H9 (cell line): ENCODE data around the gene NUP43. TPM values are rescaled to one million over a fixed set of nuclear protein-coding genes. Genes with fewer than 3 reads are reported as not detected.

Source experiments
- DNase-seq: peaks from one replicate; pipeline ENCODE4 v3.0.0-alpha.2; 2017
- H2AFZ ChIP-seq: one replicate; pipeline ENCODE4 v1.6.1; 2013; ENCODE audit warnings: mild to moderate bottlenecking, low read length, control low read depth, moderate library complexity
- H2AK5ac ChIP-seq: 2 replicates; pipeline ENCODE4 v1.6.1; 2013; ENCODE audit warnings: low read length, control low read depth, mixed read lengths; ENCODE audit not compliant: insufficient read length
- H2BK120ac ChIP-seq: one replicate; pipeline ENCODE4 v1.6.1; 2013; ENCODE audit warnings: low read depth, mild to moderate bottlenecking, low read length, control low read depth, inconsistent platforms; ENCODE audit not compliant: poor library complexity, severe bottlenecking
- H2BK12ac ChIP-seq: 2 replicates; pipeline ENCODE4 v1.6.1; 2013; ENCODE audit warnings: low read length, control low read depth, mixed read lengths, low read depth; ENCODE audit not compliant: insufficient read length
- H2BK15ac ChIP-seq: 2 replicates; pipeline ENCODE4 v1.6.1; 2013; ENCODE audit warnings: low read depth, low read length, control low read depth
- H2BK20ac ChIP-seq: one replicate; pipeline ENCODE4 v1.6.1; 2013; ENCODE audit warnings: low read depth, mild to moderate bottlenecking, low read length, control low read depth, inconsistent platforms; ENCODE audit not compliant: poor library complexity, severe bottlenecking
- H2BK5ac ChIP-seq: 2 replicates; pipeline ENCODE4 v1.6.1; 2013; ENCODE audit warnings: low read length, control low read depth, mixed read lengths; ENCODE audit not compliant: insufficient read length
- H3K14ac ChIP-seq: 2 replicates; pipeline ENCODE4 v1.6.1; 2013; ENCODE audit warnings: low read length, control low read depth; ENCODE audit not compliant: insufficient read depth
- H3K18ac ChIP-seq: 2 replicates; pipeline ENCODE4 v1.6.1; 2013; ENCODE audit warnings: low read depth, mild to moderate bottlenecking, mixed read lengths, low read length, control low read depth; ENCODE audit not compliant: insufficient read length
- H3K23ac ChIP-seq: 2 replicates; pipeline ENCODE4 v1.6.1; 2013; ENCODE audit warnings: low read length, control low read depth, mixed read lengths, low read depth; ENCODE audit not compliant: insufficient read length
- H3K23me2 ChIP-seq: 2 replicates; pipeline ENCODE4 v1.6.1; 2013; ENCODE audit warnings: low read depth, mild to moderate bottlenecking, mixed read lengths, low read length, control low read depth; ENCODE audit not compliant: insufficient read length, poor library complexity, severe bottlenecking
- H3K27ac ChIP-seq: 2 replicates; pipeline ENCODE4 v1.5.1; 2013; ENCODE audit warnings: low read length, control low read depth, mixed read lengths, low read depth; ENCODE audit not compliant: insufficient read length
- H3K27me3 ChIP-seq: 2 replicates; pipeline ENCODE4 v1.6.1; 2013; ENCODE audit warnings: low read length, control low read depth, inconsistent platforms; ENCODE audit not compliant: insufficient read depth
- H3K4ac ChIP-seq: 2 replicates; pipeline ENCODE4 v1.6.1; 2013; ENCODE audit warnings: low read depth, mild to moderate bottlenecking, control low read depth, inconsistent platforms, low read length, moderate library complexity
- H3K4me1 ChIP-seq: 2 replicates; pipeline ENCODE4 v1.6.1; 2013; ENCODE audit warnings: low read length, control low read depth, inconsistent platforms; ENCODE audit not compliant: insufficient read depth
- H3K4me2 ChIP-seq: 2 replicates; pipeline ENCODE4 v1.6.1; 2013; ENCODE audit warnings: low read length, control low read depth, mixed read lengths; ENCODE audit not compliant: insufficient read length, insufficient read depth
- H3K56ac ChIP-seq: 2 replicates; pipeline ENCODE4 v1.6.1; 2013; ENCODE audit warnings: low read depth, mild to moderate bottlenecking, mixed read lengths, low read length, control low read depth; ENCODE audit not compliant: insufficient read length
- H3K79me1 ChIP-seq: 2 replicates; pipeline ENCODE4 v1.6.1; 2013; ENCODE audit warnings: low read depth, mild to moderate bottlenecking, moderate library complexity, low read length, control low read depth, inconsistent platforms; ENCODE audit not compliant: insufficient read depth, poor library complexity, severe bottlenecking
- H3K79me2 ChIP-seq: 2 replicates; pipeline ENCODE4 v1.6.1; 2013; ENCODE audit warnings: low read length, control low read depth, inconsistent platforms; ENCODE audit not compliant: insufficient read depth
- H3K9ac ChIP-seq: 2 replicates; pipeline ENCODE4 v1.6.1; 2013; ENCODE audit warnings: low read length, control low read depth, mixed read lengths; ENCODE audit not compliant: insufficient read length; ENCODE audit errors: extremely low read depth
- H3K9me3 ChIP-seq: one replicate; pipeline ENCODE4 v1.6.1; 2013; ENCODE audit warnings: low read depth, low read length, inconsistent platforms; ENCODE audit not compliant: control insufficient read depth
- H3T11ph ChIP-seq: one replicate; pipeline ENCODE4 v1.6.1; 2013; ENCODE audit warnings: mild to moderate bottlenecking, low read length, control low read depth, inconsistent platforms
- H4K20me1 ChIP-seq: one replicate; pipeline ENCODE4 v1.6.1; 2013; ENCODE audit not compliant: control insufficient read depth, insufficient read length, insufficient read depth
- H4K5ac ChIP-seq: 2 replicates; pipeline ENCODE4 v1.6.1; 2013; ENCODE audit warnings: low read depth, mild to moderate bottlenecking, mixed read lengths, low read length, control low read depth; ENCODE audit not compliant: insufficient read length
- H4K8ac ChIP-seq: replicated peaks from 2 replicates; pipeline ENCODE4 v1.6.1; 2013; ENCODE audit warnings: low read length, control low read depth, mixed read lengths, low read depth; ENCODE audit not compliant: insufficient read length
- H4K91ac ChIP-seq: 2 replicates; pipeline ENCODE4 v1.6.1; 2013; ENCODE audit warnings: low read depth, mild to moderate bottlenecking, moderate library complexity, mixed read lengths, low read length, control low read depth; ENCODE audit not compliant: insufficient read length
- H3K27ac Mint-ChIP-seq, 3 experiments: 2 replicates in 2 of 3; 3 replicates in 1 of 3; pipeline ENCODE4 v1.8.0; 2020 to 2021; ENCODE audit warnings: mixed read lengths in 3 of 3, mild to moderate bottlenecking in 1 of 3, moderate library complexity in 1 of 3
- H3K27me3 Mint-ChIP-seq: 2 replicates; pipeline ENCODE4 v1.8.0; 2021; ENCODE audit warnings: low read depth, mild to moderate bottlenecking, moderate library complexity, mixed read lengths
- H3K36me3 Mint-ChIP-seq, 3 experiments: 2 replicates in 2 of 3; 3 replicates in 1 of 3; pipeline ENCODE4 v1.8.0; 2020 to 2021; ENCODE audit warnings: low read depth in 3 of 3, mixed read lengths in 3 of 3; ENCODE audit not compliant: insufficient read depth in 1 of 3
- H3K4me1 Mint-ChIP-seq, 2 experiments: 2 replicates each; pipeline ENCODE4 v1.8.0; 2020; ENCODE audit warnings: mixed read lengths in 2 of 2
- H3K4me3 Mint-ChIP-seq, 2 experiments: 2 replicates in 1 of 2; 3 replicates in 1 of 2; pipeline ENCODE4 v1.8.0; 2020 to 2021; ENCODE audit warnings: mild to moderate bottlenecking in 2 of 2, mixed read lengths in 2 of 2, moderate library complexity in 1 of 2
- H3K9me3 Mint-ChIP-seq, 2 experiments: 2 replicates in 1 of 2; 3 replicates in 1 of 2; pipeline ENCODE4 v1.8.0; 2020; ENCODE audit warnings: mild to moderate bottlenecking in 2 of 2, mixed read lengths in 2 of 2, moderate library complexity in 1 of 2
- WGBS: extraction: QIAGEN DNeasy Blood & Tissue Kit; methylation state at CpG from one replicate; pipeline ENCODE4 v1.1.7; 2013; ENCODE audit warnings: missing lambda C conversion rate, low lambda C conversion rate, mixed read lengths; ENCODE audit not compliant: insufficient read length; ENCODE audit errors: extremely low coverage; 5-methylcytosine and 5-hydroxymethylcytosine counted together
- total RNA-seq: library from RNA; stranded (reverse); gene quantifications from 2 replicates; pipeline ENCODE4 v1.2.1, GENCODE V29; 2021
- TF ChIP-seq, protein P1 (sequence below): fragments of 200-600 bp; sonication (generic); conservative IDR thresholded peaks from 3 replicates; pipeline ENCODE4 v1.8.0; 2021; ENCODE audit warnings: antibody characterized with exemption, mild to moderate bottlenecking

Gene NUP43
- total RNA-seq, 1 experiment from 2014 or later, result 92.1 TPM

DNA sequence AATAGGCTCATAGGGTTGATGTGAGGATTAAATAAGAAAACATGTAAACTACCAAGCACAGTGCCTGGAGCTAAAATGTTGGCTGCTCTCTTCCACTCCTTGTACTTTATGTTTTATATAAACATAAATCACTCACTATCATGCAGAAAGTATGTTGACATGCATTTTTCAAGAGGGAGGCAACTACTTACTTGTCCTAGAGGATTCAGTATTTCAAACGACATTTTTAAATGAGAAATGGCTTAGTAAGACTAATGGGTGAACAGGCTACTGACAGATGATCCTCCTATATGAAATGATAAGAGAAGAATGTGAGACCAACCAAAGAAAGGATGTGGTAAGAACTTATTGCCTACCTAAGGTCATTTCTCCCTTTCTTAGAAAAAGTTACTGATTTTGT is 49.4 kb downstream of the NUP43 start:
- no peak overlapping the region for H2BK20ac ChIP-seq
- H4K20me1 ChIP-seq, result no peaks in the 10 kb centered on the region
- no peak overlapping the region for H3K4ac ChIP-seq
- H3K27me3 Mint-ChIP-seq, result no peaks in the 10 kb centered on the region
- no peak overlapping the region for H4K8ac ChIP-seq
- H2AFZ ChIP-seq, result no peak overlapping the region
- no peaks in the 10 kb centered on the region for H3K9me3 ChIP-seq
- no peak overlapping the region for H2AK5ac ChIP-seq
- H3K27ac ChIP-seq, result no peak overlapping the region
- H3K27ac Mint-ChIP-seq, result no peak overlapping the region
- H2BK120ac ChIP-seq, result no peak overlapping the region
- no peak overlapping the region for H3K4me3 Mint-ChIP-seq
- no peaks in the 10 kb centered on the region for H3K23me2 ChIP-seq
- no peak overlapping the region for H2BK5ac ChIP-seq
- H3K9me3 Mint-ChIP-seq, result no peaks in the 10 kb centered on the region
- no peak for DNase-seq
- no peaks in the 10 kb centered on the region for H3K27me3 ChIP-seq
- no peak overlapping the region for H3K18ac ChIP-seq
- peaks cover 11% of the 10 kb centered on the region; the same call in 1 of the 2 replicates for H3K79me2 ChIP-seq
- no peak overlapping the region for H3K56ac ChIP-seq
- H3K23ac ChIP-seq, result no peak overlapping the region
- no peak overlapping the region for H2BK15ac ChIP-seq
- no peaks in the 10 kb centered on the region; the same call in 1 of the 2 replicates for H3K4me1 ChIP-seq
- H3K4me2 ChIP-seq, result no peak overlapping the region
- H2BK12ac ChIP-seq, result no peak overlapping the region
- WGBS, result no CpG with 5 or more reads among the region's 1 CpG
- H3K79me1 ChIP-seq, result peaks cover 8% of the 10 kb centered on the region
- no peak overlapping the region for H3T11ph ChIP-seq
- no peak overlapping the region for H4K91ac ChIP-seq
- no peak overlapping the region for H4K5ac ChIP-seq
- TF ChIP-seq, protein P1, sequence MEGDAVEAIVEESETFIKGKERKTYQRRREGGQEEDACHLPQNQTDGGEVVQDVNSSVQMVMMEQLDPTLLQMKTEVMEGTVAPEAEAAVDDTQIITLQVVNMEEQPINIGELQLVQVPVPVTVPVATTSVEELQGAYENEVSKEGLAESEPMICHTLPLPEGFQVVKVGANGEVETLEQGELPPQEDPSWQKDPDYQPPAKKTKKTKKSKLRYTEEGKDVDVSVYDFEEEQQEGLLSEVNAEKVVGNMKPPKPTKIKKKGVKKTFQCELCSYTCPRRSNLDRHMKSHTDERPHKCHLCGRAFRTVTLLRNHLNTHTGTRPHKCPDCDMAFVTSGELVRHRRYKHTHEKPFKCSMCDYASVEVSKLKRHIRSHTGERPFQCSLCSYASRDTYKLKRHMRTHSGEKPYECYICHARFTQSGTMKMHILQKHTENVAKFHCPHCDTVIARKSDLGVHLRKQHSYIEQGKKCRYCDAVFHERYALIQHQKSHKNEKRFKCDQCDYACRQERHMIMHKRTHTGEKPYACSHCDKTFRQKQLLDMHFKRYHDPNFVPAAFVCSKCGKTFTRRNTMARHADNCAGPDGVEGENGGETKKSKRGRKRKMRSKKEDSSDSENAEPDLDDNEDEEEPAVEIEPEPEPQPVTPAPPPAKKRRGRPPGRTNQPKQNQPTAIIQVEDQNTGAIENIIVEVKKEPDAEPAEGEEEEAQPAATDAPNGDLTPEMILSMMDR, result no peak
- H3K9ac ChIP-seq, result no peak overlapping the region
- H3K4me1 Mint-ChIP-seq, result peaks cover 11 to 12% of the 10 kb centered on the region in 2 experiments
- H3K14ac ChIP-seq, result no peak overlapping the region
- peaks cover 12 to 35% (median 27%) of the 10 kb centered on the region in 3 experiments; a peak in 6 of 7 replicates for H3K36me3 Mint-ChIP-seq
